ENCODE data around the gene UBL7.

DNA sequence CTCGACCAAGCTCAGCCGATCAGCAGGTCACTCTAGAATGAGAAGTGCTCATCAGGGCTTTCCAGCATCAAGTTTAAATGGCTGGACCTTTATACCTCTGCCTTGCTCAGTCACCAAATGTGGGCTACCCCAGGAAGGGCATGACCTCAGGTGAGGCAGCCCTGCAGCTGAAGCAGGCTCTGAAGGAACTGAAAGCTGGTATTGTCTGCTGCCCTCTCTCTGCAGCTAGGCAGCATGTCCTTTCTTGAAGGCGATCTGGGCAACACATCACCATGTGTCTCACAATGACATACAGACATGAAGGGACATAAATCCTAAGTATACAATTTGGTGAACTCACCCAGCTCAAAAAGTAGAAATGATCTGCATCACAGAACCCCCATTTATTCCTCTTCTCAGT lies 41.3 kb upstream of the UBL7 start:
- TF ChIP-seq POLR2AphosphoS5 (IDR thresholded peaks at IDR 0.05) = no peak
- TF ChIP-seq, protein P1, sequence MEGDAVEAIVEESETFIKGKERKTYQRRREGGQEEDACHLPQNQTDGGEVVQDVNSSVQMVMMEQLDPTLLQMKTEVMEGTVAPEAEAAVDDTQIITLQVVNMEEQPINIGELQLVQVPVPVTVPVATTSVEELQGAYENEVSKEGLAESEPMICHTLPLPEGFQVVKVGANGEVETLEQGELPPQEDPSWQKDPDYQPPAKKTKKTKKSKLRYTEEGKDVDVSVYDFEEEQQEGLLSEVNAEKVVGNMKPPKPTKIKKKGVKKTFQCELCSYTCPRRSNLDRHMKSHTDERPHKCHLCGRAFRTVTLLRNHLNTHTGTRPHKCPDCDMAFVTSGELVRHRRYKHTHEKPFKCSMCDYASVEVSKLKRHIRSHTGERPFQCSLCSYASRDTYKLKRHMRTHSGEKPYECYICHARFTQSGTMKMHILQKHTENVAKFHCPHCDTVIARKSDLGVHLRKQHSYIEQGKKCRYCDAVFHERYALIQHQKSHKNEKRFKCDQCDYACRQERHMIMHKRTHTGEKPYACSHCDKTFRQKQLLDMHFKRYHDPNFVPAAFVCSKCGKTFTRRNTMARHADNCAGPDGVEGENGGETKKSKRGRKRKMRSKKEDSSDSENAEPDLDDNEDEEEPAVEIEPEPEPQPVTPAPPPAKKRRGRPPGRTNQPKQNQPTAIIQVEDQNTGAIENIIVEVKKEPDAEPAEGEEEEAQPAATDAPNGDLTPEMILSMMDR (IDR thresholded peaks at IDR 0.05) = no peak
- TF ChIP-seq POLR2A (IDR thresholded peaks at IDR 0.05) = no peak
- TF ChIP-seq EP300 (IDR thresholded peaks at IDR 0.05) = no peak
